Activated CD4-positive, alpha-beta T cell treated with anti-CD3 and anti-CD28 coated beads, Interleukin-2, amount 10 ng/mL, durations not matched to agents 7 days and 5 days (primary cell): ENCODE data around the gene ESAM. TPM values are rescaled to one million over a fixed set of nuclear protein-coding genes. Genes with fewer than 3 reads are reported as not detected.
A peak's percentile ranks its signal among the peaks of the same experiment; 100 is the strongest.

Experiments
- CTCF ChIA-PET: fragments of 350-600 bp; sonication (Branson Sonifier 250); formaldehyde crosslinking; loops from one replicate; lab custom pipeline; 2021; ENCODE audit warnings: antibody characterized with exemption; lab: Charles Lee
- POLR2A ChIA-PET: fragments of 350-600 bp; sonication (Branson Sonifier 250); formaldehyde crosslinking; loops from one replicate; lab custom pipeline; 2021; ENCODE audit warnings: antibody characterized with exemption; lab: Charles Lee
- DNase-seq: peaks from one replicate; pipeline ENCODE4 v3.0.0-alpha.2; 2020
- H3K27ac Mint-ChIP-seq: one replicate; pipeline ENCODE4 v1.8.0; 2021; ENCODE audit warnings: mild to moderate bottlenecking, moderate library complexity, mixed read lengths
- H3K27me3 Mint-ChIP-seq: one replicate; pipeline ENCODE4 v1.8.0; 2021; ENCODE audit warnings: mixed read lengths
- H3K36me3 Mint-ChIP-seq: one replicate; pipeline ENCODE4 v1.8.0; 2021; ENCODE audit warnings: low read depth, mixed read lengths
- H3K4me1 Mint-ChIP-seq: one replicate; pipeline ENCODE4 v1.8.0; 2021; ENCODE audit warnings: mixed read lengths
- H3K4me3 Mint-ChIP-seq: one replicate; pipeline ENCODE4 v1.8.0; 2021; ENCODE audit warnings: mild to moderate bottlenecking, moderate library complexity, mixed read lengths
- H3K9me3 Mint-ChIP-seq: one replicate; pipeline ENCODE4 v1.8.0; 2021; ENCODE audit warnings: mixed read lengths
- total RNA-seq, 2 experiments: library from RNA; stranded (reverse); gene quantifications; one replicate each; pipeline ENCODE4 v1.2.3, GENCODE V29; 2021

ESAM gene
- total RNA-seq, 2 experiments from 2014 or later, result 0.19 to 0.45 TPM

DNA sequence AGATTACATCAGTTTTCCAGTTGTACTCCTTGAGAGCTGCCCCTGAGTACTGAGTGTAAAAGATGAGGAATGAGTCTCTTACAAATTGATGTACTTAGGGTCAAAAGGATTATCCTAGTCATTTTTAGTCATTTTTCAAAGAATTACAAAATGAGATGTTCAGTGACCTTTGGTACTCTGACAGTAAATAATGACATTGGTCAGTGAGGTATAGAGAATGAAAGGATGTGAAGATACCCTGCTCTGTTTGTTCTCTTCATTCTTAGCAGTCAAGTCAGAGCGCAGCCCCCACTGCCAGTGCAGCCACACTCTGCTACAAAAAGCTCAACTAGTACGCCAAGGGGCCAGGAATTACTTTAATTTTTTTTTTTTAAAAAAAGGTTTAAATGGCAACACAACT is 4.1 kb upstream of the ESAM start:
- CTCF ChIA-PET, result interaction anchor here (0.6 to 0.9 kb wide), 3 partner anchors 48 to 105 kb away, joined by 3 to 5 read pairs (median 3); no protein-coding TSS in a partner anchor
- DNase-seq, result no peak
- H3K27ac Mint-ChIP-seq, result no peak overlapping the region
- no peak overlapping the region for H3K4me3 Mint-ChIP-seq
- H3K27me3 Mint-ChIP-seq, result peaks cover 8% of the 10 kb centered on the region
- no peaks in the 10 kb centered on the region for H3K9me3 Mint-ChIP-seq
- peaks cover 11% of the 10 kb centered on the region for H3K4me1 Mint-ChIP-seq
- peaks cover 10% of the 10 kb centered on the region for H3K36me3 Mint-ChIP-seq
- POLR2A ChIA-PET, result interaction anchor here (0.6 kb wide), 1 partner anchor 340 kb away, joined by 9 read pairs; no protein-coding TSS in a partner anchor

DNA sequence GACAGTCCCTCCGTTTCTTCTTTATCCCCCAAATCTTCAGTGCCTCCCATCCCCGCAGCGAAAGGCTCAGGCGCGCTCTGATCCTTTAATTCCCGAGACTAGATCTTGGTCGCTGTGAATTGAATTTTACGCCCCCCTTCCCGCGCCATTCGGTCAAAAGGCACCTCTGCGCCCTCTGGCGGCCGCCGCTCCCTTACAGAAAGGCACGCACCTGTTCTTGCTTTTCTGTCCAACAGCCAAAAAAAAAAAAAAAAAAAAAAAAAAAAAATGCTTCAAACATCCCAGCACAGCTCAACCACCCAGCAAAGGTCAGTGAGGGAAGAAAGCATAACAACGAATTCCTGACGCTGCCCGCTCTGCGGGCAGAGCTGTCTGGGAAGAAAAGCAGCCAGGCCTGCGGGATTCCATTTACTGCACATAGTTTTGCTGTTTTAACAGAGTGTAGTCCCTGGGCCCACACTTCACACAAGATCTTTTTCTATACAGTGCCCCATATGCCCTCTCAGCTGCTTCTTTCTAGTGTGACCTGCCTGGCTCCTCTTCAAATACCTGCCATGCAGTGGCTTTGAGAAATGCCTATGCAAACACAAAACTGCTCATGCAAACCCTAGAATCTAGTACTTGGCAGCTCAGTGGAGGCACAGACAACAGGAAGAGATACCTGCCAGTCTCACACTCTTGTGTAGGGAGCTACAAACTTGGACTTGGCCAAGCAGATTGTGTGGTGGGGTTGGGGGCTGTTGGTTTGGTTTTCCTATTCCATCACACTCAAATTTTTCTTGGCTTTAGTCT is 1.3 kb upstream of the ESAM start:
- peaks cover 20% of the 10 kb centered on the region for H3K4me1 Mint-ChIP-seq
- no peaks in the 10 kb centered on the region for H3K9me3 Mint-ChIP-seq
- peaks cover 8% of the 10 kb centered on the region for H3K36me3 Mint-ChIP-seq
- H3K27ac Mint-ChIP-seq, result peak overlapping the region; percentile 7
- H3K27me3 Mint-ChIP-seq, result peaks cover 31% of the 10 kb centered on the region
- POLR2A ChIA-PET, result interaction anchor here (0.6 kb wide), 1 partner anchor 37 kb away, joined by 5 read pairs; the partner anchor contains the start of gene MSANTD2
- peak overlapping the region; percentile 85 for H3K4me3 Mint-ChIP-seq
- DNase-seq, result peak; percentile 87
- CTCF ChIA-PET, result interaction anchor here (0.6 to 3.6 kb wide), 20 partner anchors 10 to 229 kb away, joined by 3 to 22 read pairs (median 4); partner anchors contain the start of genes MSANTD2, SIAE and SPA17

DNA sequence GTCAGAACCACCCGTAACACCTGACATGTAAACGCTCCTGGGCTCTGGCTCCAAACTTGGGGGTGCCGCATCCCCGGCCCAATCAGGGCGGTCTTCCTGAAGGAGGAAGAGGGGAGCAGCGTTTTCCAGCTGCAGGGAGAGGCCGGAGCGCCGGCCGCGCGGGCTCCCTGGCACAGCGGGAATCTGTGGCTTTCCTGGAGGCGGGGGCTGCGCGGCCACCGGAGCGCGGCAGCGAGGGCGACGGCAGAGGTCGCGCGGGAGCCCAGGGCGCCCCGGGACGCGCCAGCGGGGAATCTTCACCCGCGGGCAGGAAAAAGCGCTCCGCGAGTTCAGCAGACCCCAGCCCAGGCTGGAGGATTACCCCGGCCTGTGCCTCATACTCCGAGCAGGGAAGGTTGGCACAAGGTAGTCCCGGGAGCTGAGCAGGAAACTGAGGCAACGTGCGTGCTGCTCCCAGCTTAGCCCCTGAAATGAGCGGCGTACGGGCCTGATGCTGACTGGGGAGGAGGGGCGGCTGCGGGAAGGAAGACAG is 600 bp upstream of the ESAM start:
- Mint-ChIP-seq H3K4me1 (peaks cover 23% of the 10 kb centered on the region), H3K27me3 (peaks cover 38% of the 10 kb centered on the region), H3K9me3 (no peaks in the 10 kb centered on the region), H3K27ac (no peak overlapping the region), H3K4me3 (peak overlapping the region; percentile 85), H3K36me3 (peaks cover 7% of the 10 kb centered on the region)
- ChIA-PET CTCF (interaction anchor here (0.5 to 3.6 kb wide), 16 partner anchors 10 to 806 kb away, joined by 3 to 22 read pairs (median 6); no protein-coding TSS in a partner anchor), POLR2A (interaction anchor here (0.6 kb wide), 1 partner anchor 37 kb away, joined by 5 read pairs; the partner anchor contains the start of gene MSANTD2)
- DNase-seq, result no peak

DNA sequence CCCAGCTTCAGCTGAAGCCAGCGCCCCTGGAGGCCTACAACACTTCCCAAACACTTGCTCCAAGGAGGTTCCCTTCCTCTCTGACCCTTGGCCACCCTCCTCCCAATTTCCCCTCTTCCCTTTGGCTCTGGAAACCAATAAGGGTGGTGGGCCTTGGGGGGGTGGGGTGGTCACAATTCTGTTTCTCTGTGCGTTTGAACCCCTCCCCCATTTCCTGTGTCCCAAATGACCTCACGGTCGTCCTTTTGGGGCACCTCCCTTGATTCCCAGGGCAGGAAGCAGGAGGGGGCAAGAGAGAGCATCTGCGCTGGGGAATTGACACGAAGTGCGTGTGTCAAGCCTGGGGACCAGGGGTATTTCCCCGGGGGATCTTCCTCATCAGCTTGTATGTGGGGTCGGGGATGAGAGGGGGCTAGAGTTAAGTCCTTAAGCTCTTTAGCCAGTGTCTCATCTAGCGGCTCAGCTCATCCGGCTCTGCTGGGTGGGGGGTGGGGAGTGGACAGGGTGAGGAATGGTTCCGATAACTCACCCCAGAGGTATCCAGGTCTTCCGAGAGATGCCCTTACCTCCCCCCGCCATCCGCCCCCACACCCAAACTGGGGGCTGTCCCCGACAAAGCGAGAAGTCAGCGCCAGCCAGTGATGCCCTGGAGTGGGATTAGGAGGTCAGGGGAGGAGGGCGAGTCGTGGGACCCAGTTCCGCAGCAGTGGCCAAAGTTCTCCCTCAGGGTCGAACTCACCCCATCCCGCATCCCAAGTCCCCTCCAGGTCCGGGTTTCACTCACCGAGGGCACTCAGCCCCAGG is 587 bp downstream of the ESAM start:
- Mint-ChIP-seq H3K4me3 (peak overlapping the region; percentile 85), H3K9me3 (no peaks in the 10 kb centered on the region), H3K36me3 (peaks cover 5% of the 10 kb centered on the region), H3K27me3 (peaks cover 48% of the 10 kb centered on the region), H3K27ac (no peak overlapping the region), H3K4me1 (peaks cover 23% of the 10 kb centered on the region)
- no peak for DNase-seq
- POLR2A ChIA-PET, result interaction anchor here (0.6 kb wide), 1 partner anchor 82 kb away, joined by 3 read pairs; no protein-coding TSS in a partner anchor
- CTCF ChIA-PET, result interaction anchor here (0.6 to 2.5 kb wide), 9 partner anchors 9 to 146 kb away, joined by 3 to 8 read pairs (median 4); partner anchors contain the start of genes SIAE and SPA17

DNA sequence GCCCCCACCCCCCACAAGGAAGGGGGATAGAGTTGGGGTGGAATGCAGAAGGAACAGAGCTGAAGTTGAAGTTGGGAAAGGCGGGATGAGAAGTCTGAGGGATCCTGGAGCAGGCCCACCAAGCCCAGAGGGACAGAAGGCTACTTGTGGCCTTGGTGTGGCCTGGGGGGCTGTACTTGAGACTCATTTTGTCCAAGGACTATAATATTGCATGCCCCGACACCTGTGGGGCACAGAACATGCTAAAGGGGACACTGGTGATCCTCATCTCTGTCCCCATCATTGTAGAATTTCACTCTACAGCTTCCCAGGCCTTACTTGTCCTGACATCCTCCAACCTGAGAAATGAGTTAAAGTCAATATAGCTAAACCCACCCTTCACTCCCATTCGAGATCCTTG is 1.3 kb downstream of the ESAM start:
- H3K4me3 Mint-ChIP-seq, result no peak overlapping the region
- DNase-seq, result no peak
- peaks cover 25% of the 10 kb centered on the region for H3K4me1 Mint-ChIP-seq
- ChIA-PET CTCF (interaction anchor here (1.0 to 1.4 kb wide), 3 partner anchors 14 to 92 kb away, joined by 4 to 5 read pairs (median 5); no protein-coding TSS in a partner anchor), POLR2A (interaction anchor here (0.6 kb wide), 1 partner anchor 82 kb away, joined by 3 read pairs; no protein-coding TSS in a partner anchor)
- H3K27ac Mint-ChIP-seq, result no peak overlapping the region
- H3K27me3 Mint-ChIP-seq, result peaks cover 50% of the 10 kb centered on the region
- H3K36me3 Mint-ChIP-seq, result peaks cover 2% of the 10 kb centered on the region
- no peaks in the 10 kb centered on the region for H3K9me3 Mint-ChIP-seq

DNA sequence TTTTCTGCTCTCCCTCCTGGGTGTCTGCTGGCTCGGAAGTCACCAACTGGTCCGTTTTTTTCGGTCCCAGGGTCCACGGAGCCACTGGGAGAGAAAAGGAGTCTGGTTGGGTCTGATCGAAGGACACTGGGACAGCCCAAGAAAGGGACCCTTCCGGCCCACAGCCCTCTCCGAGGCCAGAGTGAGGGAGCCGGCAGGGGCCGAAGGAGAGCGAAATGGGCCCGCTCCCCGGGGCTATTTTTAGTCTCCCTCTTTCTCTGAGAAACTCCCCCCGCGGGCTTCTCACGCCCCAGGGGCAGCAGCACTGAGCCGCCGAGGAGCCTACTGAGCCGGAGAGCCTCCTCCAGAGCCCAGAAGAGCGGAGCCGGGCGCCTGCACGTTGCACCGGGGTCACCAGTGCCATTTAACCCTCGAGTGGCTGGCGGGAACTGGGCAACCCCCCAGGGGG is 1.9 kb downstream of the ESAM start:
- ChIA-PET POLR2A (no interaction called here), CTCF (interaction anchor here (1.0 to 2.6 kb wide), 3 partner anchors 13 to 38 kb away, joined by 4 to 15 read pairs (median 5); no protein-coding TSS in a partner anchor)
- no peaks in the 10 kb centered on the region for H3K9me3 Mint-ChIP-seq
- no peak overlapping the region for H3K4me3 Mint-ChIP-seq
- no peak for DNase-seq
- no peak overlapping the region for H3K27ac Mint-ChIP-seq
- peaks cover 1% of the 10 kb centered on the region for H3K36me3 Mint-ChIP-seq
- peaks cover 50% of the 10 kb centered on the region for H3K27me3 Mint-ChIP-seq
- H3K4me1 Mint-ChIP-seq, result peaks cover 26% of the 10 kb centered on the region

DNA sequence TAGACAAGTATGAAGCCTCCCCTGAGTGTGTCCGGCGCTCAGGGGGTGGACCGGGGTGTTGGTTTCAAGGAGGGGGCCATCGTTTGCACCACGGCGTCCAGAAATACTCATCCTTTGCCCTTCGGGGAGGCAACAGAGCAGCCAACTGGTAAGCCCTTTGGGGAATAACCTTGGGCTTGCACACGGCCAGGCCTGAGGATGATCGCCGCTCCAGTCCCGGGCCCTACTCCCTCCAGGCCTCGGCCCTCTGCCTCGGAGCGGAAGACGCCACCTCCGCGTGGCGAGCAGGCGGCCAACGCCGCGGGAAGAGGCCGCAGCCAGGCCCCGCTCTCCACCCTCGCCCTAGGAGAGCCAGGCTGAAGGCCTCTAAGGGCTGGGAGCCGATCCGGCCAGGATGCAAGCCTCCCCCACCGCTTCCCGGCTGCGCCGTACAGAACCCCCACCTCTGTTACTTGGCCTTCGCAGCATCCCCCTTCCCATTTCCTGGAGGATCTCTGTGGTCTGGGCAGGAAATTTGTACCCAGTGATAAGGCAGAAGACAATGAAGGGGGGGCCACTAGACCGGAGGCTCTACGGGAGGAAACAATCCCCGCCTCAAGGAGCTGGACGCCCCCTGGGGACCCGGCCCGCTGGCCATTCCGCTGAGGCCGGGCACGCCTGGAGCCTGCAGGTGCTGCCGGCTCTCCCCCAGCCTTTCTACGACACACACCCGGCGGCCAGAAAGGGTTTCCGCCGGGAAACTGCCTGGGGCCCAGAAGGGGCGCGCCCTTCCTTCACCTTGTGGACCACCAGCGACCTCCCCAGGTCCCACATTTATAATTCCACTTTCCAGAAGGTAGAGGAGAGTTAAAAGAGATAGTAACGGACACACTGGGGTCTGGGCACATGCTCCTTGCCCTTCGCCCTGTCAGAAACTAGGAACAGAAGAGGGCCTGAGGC is 2.6 kb downstream of the ESAM start:
- DNase-seq, result no peak
- H3K27me3 Mint-ChIP-seq, result peaks cover 50% of the 10 kb centered on the region
- H3K36me3 Mint-ChIP-seq, result no peaks in the 10 kb centered on the region
- no peaks in the 10 kb centered on the region for H3K9me3 Mint-ChIP-seq
- H3K4me3 Mint-ChIP-seq, result no peak overlapping the region
- H3K4me1 Mint-ChIP-seq, result peaks cover 26% of the 10 kb centered on the region
- H3K27ac Mint-ChIP-seq, result no peak overlapping the region
- POLR2A ChIA-PET, result no interaction called here
- CTCF ChIA-PET, result interaction anchor here (1.3 to 2.6 kb wide), 6 partner anchors 13 to 107 kb away, joined by 3 to 15 read pairs (median 6); no protein-coding TSS in a partner anchor

DNA sequence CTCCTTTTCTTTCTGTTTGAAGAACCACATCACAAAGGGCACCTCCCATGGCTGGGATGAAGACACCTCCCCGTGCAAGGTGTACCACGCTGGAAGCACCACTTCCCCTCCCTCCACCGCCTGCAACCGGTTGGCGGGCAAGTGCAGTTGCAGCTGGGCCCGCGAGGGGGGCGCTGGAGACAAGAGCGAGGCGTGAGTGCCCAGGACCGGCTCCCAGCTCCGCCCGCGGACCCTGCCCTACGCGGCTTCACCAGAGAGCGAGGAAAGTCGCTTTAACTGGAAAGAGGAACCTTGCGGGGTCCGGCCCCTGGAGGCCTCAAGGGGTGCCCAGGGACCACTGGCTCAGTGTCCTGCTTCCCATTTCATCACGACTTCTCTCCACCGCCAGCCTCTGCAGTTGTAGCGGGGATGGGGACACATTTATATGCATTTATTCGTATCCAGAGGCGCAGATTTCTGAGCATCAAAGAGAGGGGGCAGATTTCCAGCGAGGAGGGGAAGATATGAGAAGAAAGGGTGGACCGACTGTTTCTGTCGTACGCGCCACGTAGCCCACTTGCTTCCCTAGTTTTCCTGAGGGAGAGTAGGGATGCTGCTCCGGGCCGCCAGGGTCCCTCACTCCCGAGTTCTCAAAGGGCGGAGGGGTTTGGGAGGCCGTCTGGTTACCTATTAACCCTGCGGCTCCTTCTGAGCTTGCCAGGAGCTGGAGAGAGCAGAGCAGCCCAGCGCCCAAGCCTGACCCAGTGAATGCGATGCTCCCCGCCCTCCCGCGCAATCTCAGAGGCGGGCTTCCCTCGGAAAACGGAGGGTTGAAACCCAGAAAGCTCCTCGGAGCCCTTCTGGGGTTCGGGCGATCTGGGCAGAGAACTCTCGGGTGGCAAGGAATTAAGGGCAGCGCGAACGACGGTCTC is 3.5 kb downstream of the ESAM start:
- Mint-ChIP-seq H3K4me1 (peaks cover 24% of the 10 kb centered on the region), H3K27ac (no peak overlapping the region), H3K27me3 (peaks cover 50% of the 10 kb centered on the region), H3K9me3 (no peaks in the 10 kb centered on the region), H3K4me3 (peak overlapping the region; percentile 38), H3K36me3 (no peaks in the 10 kb centered on the region)
- ChIA-PET CTCF (interaction anchor here (0.5 to 2.6 kb wide), 16 partner anchors 8 to 135 kb away, joined by 3 to 15 read pairs (median 3); partner anchors contain the start of genes NRGN and TBRG1), POLR2A (no interaction called here)
- peak; percentile 67 for DNase-seq

DNA sequence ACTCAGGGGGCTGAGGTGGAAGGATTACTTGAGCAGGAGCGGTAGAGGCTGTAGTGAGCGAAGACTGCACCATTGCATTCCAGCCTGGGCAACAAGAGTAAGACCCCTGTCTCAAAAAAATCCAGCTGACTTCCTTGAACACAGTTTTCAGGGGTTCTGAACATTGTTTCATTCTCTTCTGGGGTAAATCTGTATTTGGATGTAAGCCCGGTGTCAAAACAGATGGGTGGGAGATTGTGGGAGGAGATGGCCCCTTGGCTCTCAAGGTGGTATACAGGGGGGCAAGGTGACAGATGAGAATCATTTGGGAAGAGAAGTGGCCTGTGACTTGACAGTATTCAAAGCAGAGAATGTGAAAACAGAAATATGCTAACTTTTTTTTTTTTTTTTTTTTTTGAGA is 4.8 kb downstream of the ESAM start:
- H3K36me3 Mint-ChIP-seq, result no peaks in the 10 kb centered on the region
- no peak overlapping the region for H3K4me3 Mint-ChIP-seq
- no peak for DNase-seq
- peaks cover 19% of the 10 kb centered on the region for H3K4me1 Mint-ChIP-seq
- CTCF ChIA-PET, result interaction anchor here (1.2 to 1.7 kb wide), 3 partner anchors 9 to 50 kb away, joined by 3 to 9 read pairs (median 5); no protein-coding TSS in a partner anchor
- H3K27me3 Mint-ChIP-seq, result peaks cover 48% of the 10 kb centered on the region
- H3K27ac Mint-ChIP-seq, result no peak overlapping the region
- no peaks in the 10 kb centered on the region for H3K9me3 Mint-ChIP-seq
- POLR2A ChIA-PET, result no interaction called here

DNA sequence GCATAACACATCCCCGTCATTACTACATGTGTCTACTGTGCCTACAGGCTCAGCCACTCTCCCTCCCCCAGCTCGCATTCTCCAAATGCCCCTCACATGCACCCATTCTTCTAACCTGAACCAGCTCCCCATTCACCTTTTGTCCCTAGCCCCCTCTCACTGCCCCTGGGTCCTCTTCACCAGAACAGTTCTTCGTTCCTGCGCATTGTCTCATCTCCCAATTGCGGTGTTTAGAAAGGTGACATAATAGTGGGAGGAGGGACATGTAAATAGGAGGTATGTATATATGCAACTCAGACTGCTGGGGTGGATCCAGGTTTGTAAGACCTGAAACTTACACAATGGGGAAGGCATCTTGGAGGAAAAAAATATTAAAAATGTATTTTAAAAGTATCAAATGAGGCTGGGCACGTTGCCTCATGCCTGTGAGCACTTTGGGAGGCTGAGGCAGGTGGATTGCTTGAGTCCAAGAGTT is 5.3 kb downstream of the ESAM start:
- peaks cover 19% of the 10 kb centered on the region for H3K4me1 Mint-ChIP-seq
- no peak for DNase-seq
- H3K27ac Mint-ChIP-seq, result no peak overlapping the region
- peaks cover 48% of the 10 kb centered on the region for H3K27me3 Mint-ChIP-seq
- CTCF ChIA-PET, result interaction anchor here (1.7 kb wide), 1 partner anchor 10 kb away, joined by 5 read pairs; no protein-coding TSS in a partner anchor
- H3K36me3 Mint-ChIP-seq, result no peaks in the 10 kb centered on the region
- POLR2A ChIA-PET, result interaction anchor here (0.6 kb wide), 1 partner anchor 47 kb away, joined by 6 read pairs; no protein-coding TSS in a partner anchor
- no peaks in the 10 kb centered on the region for H3K9me3 Mint-ChIP-seq
- H3K4me3 Mint-ChIP-seq, result no peak overlapping the region
